ENCODE data around the gene ZNF133.

Gene ZNF133

DNA sequence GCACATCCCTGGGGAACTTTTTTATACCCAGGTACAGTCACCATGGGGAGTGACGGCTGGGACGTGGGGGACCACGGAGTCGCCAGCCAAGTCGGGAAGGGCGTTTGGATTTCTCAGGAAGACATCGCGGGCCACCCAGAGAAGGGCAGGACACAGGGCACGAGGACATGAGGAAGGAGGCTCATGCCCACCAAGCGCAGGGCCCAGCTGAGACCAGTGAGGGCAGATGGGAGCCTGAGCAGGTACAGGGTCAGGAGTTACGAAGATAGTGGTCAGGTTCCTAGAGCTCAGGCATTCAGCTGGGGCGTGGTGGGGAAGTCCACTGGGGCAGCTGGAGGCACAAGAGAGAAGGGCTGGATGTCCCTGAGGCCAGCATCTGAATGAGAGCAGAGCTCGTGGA lies 74.6 kb downstream of the ZNF133 start:
- no peak for DNase-seq (ENCODE audit: low read depth)

DNA sequence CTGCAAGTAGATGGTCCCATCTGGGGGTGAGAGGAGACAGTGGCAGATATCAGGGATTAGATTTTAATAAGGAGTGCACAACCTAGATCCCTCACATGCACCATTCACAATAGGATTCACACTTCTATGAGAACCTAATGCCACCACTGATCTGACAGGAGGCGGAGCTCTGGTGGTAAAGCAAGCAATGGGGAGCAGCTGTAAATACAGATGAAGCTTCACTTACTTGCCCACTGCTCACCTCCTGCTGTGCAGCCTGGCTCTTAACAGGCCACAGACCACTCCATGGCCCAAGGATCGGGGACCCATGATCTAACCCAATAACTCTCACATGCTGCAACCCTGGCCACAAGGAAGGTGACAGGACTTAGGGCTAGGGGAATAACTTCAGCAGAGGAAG lies 75.4 kb downstream of the ZNF133 start:
- DNase-seq (ENCODE audit: low read depth), result no peak

DNA sequence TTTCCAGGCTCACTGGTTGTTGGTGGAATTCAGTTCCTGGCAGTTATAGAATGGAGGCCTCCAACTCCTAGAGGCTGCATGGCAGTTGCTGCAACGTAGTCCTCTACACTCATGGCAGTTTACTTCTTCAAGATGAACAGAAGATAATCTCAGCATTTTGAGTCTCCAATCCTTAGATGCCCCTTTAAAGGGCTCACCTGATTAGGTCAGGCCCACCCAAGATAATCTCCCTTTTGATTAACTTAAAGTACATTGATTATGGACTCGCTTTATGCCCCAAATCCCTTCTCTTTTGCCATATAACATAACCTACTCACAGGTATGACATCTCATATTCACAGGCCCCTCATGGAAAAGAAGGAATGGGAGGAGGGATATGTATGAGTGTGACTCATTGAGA lies 76.4 kb downstream of the ZNF133 start:
- DNase-seq (ENCODE audit: low read depth), result no peak
